Liver (tissue), 9 donors: ENCODE data around the gene ARID3C. TPM values are rescaled to one million over a fixed set of nuclear protein-coding genes. Genes with fewer than 3 reads are reported as not detected.
A peak's percentile ranks its signal among the peaks of the same experiment; 100 is the strongest.

ENCODE experiments used
- DNase-seq: peaks from one replicate; pipeline ENCODE4 v3.0.0-alpha.2; 2017; ENCODE audit warnings: low spot score
- H3K27ac ChIP-seq, 2 donors: one replicate each; pipeline ENCODE4 v1.7.0; 2013; ENCODE audit warnings: inconsistent platforms in 2 of 2, low read length in 2 of 2, control low read depth in 1 of 2, low read depth in 1 of 2, mild to moderate bottlenecking in 1 of 2
- H3K27me3 ChIP-seq, 4 donors: one replicate each; pipeline versions ENCODE4 v1.6.1 to v1.7.0; 2013; ENCODE audit warnings: low read length in 3 of 4, inconsistent platforms in 1 of 4, mild to moderate bottlenecking in 1 of 4, moderate library complexity in 1 of 4; ENCODE audit not compliant: control insufficient read depth in 4 of 4, insufficient read depth in 4 of 4
- H3K36me3 ChIP-seq, 4 donors: one replicate each; pipeline versions ENCODE4 v1.6.1 to v1.7.0; 2013; ENCODE audit warnings: low read length in 3 of 4, mild to moderate bottlenecking in 3 of 4, low read depth in 1 of 4, moderate library complexity in 1 of 4; ENCODE audit not compliant: control insufficient read depth in 4 of 4, insufficient read depth in 3 of 4
- H3K4me1 ChIP-seq, 4 donors: one replicate each; pipeline versions ENCODE4 v1.6.1 to v1.7.0; 2013; ENCODE audit warnings: low read length in 3 of 4, mild to moderate bottlenecking in 3 of 4, moderate library complexity in 1 of 4; ENCODE audit not compliant: control insufficient read depth in 4 of 4, insufficient read depth in 4 of 4
- H3K4me3 ChIP-seq, 3 donors: one replicate each; pipeline versions ENCODE4 v1.6.1 to v1.7.0; 2013; ENCODE audit warnings: low read length in 3 of 3, control low read depth in 1 of 3, low read depth in 1 of 3, mild to moderate bottlenecking in 1 of 3
- H3K9ac ChIP-seq, 2 donors: one replicate each; pipeline ENCODE4 v1.7.0; 2013; ENCODE audit warnings: low read length in 2 of 2, mild to moderate bottlenecking in 2 of 2, moderate library complexity in 2 of 2, control low read depth in 1 of 2, low read depth in 1 of 2
- H3K9me3 ChIP-seq, 4 donors: one replicate each; pipeline versions ENCODE4 v1.6.1 to v1.7.0; 2013; ENCODE audit warnings: low read length in 3 of 4; ENCODE audit not compliant: control insufficient read depth in 4 of 4
- EGR1 ChIP-seq, 2 donors: IDR thresholded peaks; 2 replicates each; pipeline ENCODE4 v1.6.1; 2016 to 2018; ENCODE audit warnings: antibody characterized with exemption in 2 of 2, low read depth in 2 of 2
- FOXA1 ChIP-seq: IDR thresholded peaks from 2 replicates; pipeline ENCODE4 v1.6.1; 2016; ENCODE audit warnings: antibody characterized with exemption
- FOXA2 ChIP-seq: IDR thresholded peaks from 2 replicates; pipeline ENCODE4 v1.6.1; 2016; ENCODE audit warnings: antibody characterized with exemption
- GABPA ChIP-seq, 2 donors: IDR thresholded peaks in 1 of 2; conservative IDR thresholded peaks in 1 of 2; 2 replicates each; pipeline ENCODE4 v1.6.1; 2016; ENCODE audit warnings: antibody characterized with exemption in 2 of 2, mild to moderate bottlenecking in 1 of 2, moderate library complexity in 1 of 2
- HNF4A ChIP-seq, 2 donors: conservative IDR thresholded peaks; 2 replicates each; pipeline ENCODE4 v1.6.1; 2016; ENCODE audit warnings: antibody characterized with exemption in 2 of 2, mild to moderate bottlenecking in 2 of 2
- HNF4G ChIP-seq: IDR thresholded peaks from 2 replicates; pipeline ENCODE4 v1.6.1; 2016; ENCODE audit warnings: antibody characterized with exemption
- JUND ChIP-seq, 2 donors: IDR thresholded peaks; 2 replicates each; pipeline ENCODE4 v1.6.1; 2016; ENCODE audit warnings: antibody characterized with exemption in 2 of 2
- NR2F2 ChIP-seq: IDR thresholded peaks from 2 replicates; pipeline ENCODE4 v1.6.1; 2016; ENCODE audit warnings: antibody characterized with exemption
- RAD21 ChIP-seq, 2 donors: IDR thresholded peaks; 2 replicates each; pipeline ENCODE4 v1.6.1; 2016; ENCODE audit warnings: antibody characterized with exemption in 2 of 2, mild to moderate bottlenecking in 2 of 2
- RXRA ChIP-seq, 2 donors: IDR thresholded peaks; 2 replicates each; pipeline ENCODE4 v1.6.1; 2017 to 2018; ENCODE audit warnings: antibody characterized with exemption in 2 of 2, mild to moderate bottlenecking in 1 of 2
- SP1 ChIP-seq: IDR thresholded peaks from 2 replicates; pipeline ENCODE4 v1.6.1; 2018; ENCODE audit warnings: antibody characterized with exemption, mild to moderate bottlenecking
- TAF1 ChIP-seq: conservative IDR thresholded peaks from 2 replicates; pipeline ENCODE4 v1.6.1; 2016; ENCODE audit warnings: antibody characterized with exemption, mild to moderate bottlenecking
- YY1 ChIP-seq: IDR thresholded peaks from 2 replicates; pipeline ENCODE4 v1.6.1; 2016; ENCODE audit warnings: antibody characterized with exemption, mild to moderate bottlenecking
- WGBS: extraction: QIAGEN DNeasy Blood & Tissue Kit; methylation state at CpG from one replicate; pipeline ENCODE4 v1.1.7; 2013; 5-methylcytosine and 5-hydroxymethylcytosine counted together
- polyA plus RNA-seq, 2 donors: library from polyadenylated mRNA; stranded (reverse) in 1 of 2; unstranded in 1 of 2; fragments of 200-250 nt in 1 of 2; fragments of >200 nt in 1 of 2; fragmentation: Nextera tagmentation in 1 of 2; extraction: Ambion mirVana in 1 of 2; gene quantifications; one replicate each; pipeline versions ENCODE4 v1.2.1 to v1.2.3, GENCODE V29; 2013 to 2015
- total RNA-seq, 2 donors: library from RNA; depleted of rRNA; stranded (reverse); fragments of >200 nt; gene quantifications; one replicate each; pipeline ENCODE4 v1.2.3, GENCODE V29; 2014
- TF ChIP-seq, protein P1 (sequence below): IDR thresholded peaks from 2 replicates; pipeline ENCODE4 v1.6.1; 2016; ENCODE audit warnings: antibody characterized with exemption
- TF ChIP-seq, protein P2 (sequence below): IDR thresholded peaks from 2 replicates; pipeline ENCODE4 v1.6.1; 2016; ENCODE audit warnings: antibody characterized with exemption
- TF ChIP-seq, protein P3 (sequence below): fragments of 150-350 bp; IDR thresholded peaks from 2 replicates; pipeline ENCODE4 v1.5.1; 2017; ENCODE audit warnings: improper control_type of control experiment, low read depth, low read length; ENCODE audit not compliant: missing input control
- TF ChIP-seq, protein P4 (sequence below): IDR thresholded peaks from 2 replicates; pipeline ENCODE4 v1.6.1; 2016; ENCODE audit warnings: antibody characterized with exemption
- TF ChIP-seq, protein P5 (sequence below): IDR thresholded peaks from 2 replicates; pipeline ENCODE4 v1.6.1; 2016; ENCODE audit warnings: antibody characterized with exemption, mild to moderate bottlenecking
- donor health status: healthy.
- donor health status: healthy.
- donor health status: healthy.
- donor health status: healthy.
- donor health status: healthy.

The ARID3C gene
- total and polyA plus RNA-seq, 4 donors = 0.58 to 2.6 (median 1.7) TPM

DNA sequence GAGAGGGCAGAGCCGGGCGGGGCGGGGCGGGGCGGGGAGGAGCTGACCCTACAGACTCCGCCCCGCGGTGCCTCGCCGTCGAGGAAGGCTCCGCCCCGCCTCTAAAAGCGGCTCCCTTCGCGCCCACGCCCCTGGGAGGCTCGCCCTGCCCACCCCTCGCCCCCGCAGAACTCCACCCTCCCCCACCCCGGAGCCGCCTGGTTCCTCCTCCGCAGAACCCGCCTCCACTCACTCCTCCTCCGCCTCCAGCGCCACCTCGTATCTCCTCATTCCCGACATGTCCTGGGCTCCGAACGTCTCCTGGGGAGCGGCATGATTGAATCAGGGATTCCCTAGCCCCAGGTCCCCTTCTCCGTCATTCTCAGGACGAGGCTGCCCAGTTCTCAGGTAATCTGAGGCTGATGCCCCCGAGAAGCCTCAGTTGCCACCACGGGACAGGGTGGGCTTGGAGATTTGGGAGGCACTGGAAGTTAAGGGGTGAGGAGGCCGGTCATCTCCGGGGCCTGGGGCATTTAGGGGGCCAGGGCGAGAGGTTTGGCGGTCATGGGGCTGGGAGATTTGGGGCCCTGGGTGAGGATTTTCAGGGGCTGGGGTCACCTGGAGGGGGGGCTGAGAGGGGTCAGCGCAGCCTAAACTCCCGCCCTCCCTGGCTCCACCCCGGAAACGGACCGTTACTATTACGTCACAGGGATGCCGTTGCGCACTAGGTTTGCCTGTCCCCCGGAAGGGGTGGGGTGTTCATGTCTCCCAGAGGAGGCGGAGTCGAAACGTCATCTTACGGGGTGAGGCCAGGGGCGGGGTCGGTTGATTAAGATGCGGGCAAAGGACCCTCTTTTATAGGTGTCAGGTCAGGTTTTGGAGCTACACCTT, 36.8 kb upstream of the ARID3C start:
- no peaks in the 10 kb centered on the region for H3K9me3 ChIP-seq
- H3K9ac ChIP-seq = peak overlapping the region; percentile 81 to 92
- H3K36me3 ChIP-seq = peaks cover 0 to 5% (median 1%) of the 10 kb centered on the region in 4 donors
- no peak for TF ChIP-seq FOXA1
- peak; percentile 66 for TF ChIP-seq YY1
- no peak for TF ChIP-seq SP1
- no peak for TF ChIP-seq RXRA (IDR thresholded peaks at IDR 0.05)
- TF ChIP-seq, protein P1, sequence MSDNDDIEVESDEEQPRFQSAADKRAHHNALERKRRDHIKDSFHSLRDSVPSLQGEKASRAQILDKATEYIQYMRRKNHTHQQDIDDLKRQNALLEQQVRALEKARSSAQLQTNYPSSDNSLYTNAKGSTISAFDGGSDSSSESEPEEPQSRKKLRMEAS = peak; percentile 40
- peak; percentile 95 to 96 for TF ChIP-seq GABPA (IDR thresholded peaks at IDR 0.05 in 1 of 2, conservative IDR thresholded peaks at IDR 0.05 in 1 of 2)
- TF ChIP-seq TAF1 = peak; percentile 98
- TF ChIP-seq, protein P2, sequence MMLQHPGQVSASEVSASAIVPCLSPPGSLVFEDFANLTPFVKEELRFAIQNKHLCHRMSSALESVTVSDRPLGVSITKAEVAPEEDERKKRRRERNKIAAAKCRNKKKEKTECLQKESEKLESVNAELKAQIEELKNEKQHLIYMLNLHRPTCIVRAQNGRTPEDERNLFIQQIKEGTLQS = peak; percentile 35
- TF ChIP-seq HNF4A (conservative IDR thresholded peaks at IDR 0.05) = peak; percentile 2 to 15
- TF ChIP-seq NR2F2 = peak; percentile 42
- TF ChIP-seq, protein P3, sequence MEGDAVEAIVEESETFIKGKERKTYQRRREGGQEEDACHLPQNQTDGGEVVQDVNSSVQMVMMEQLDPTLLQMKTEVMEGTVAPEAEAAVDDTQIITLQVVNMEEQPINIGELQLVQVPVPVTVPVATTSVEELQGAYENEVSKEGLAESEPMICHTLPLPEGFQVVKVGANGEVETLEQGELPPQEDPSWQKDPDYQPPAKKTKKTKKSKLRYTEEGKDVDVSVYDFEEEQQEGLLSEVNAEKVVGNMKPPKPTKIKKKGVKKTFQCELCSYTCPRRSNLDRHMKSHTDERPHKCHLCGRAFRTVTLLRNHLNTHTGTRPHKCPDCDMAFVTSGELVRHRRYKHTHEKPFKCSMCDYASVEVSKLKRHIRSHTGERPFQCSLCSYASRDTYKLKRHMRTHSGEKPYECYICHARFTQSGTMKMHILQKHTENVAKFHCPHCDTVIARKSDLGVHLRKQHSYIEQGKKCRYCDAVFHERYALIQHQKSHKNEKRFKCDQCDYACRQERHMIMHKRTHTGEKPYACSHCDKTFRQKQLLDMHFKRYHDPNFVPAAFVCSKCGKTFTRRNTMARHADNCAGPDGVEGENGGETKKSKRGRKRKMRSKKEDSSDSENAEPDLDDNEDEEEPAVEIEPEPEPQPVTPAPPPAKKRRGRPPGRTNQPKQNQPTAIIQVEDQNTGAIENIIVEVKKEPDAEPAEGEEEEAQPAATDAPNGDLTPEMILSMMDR = no peak
- peak; percentile 94 to 98 for TF ChIP-seq EGR1 (IDR thresholded peaks at IDR 0.05; ENCODE audit: low read depth in 2 of 2)
- TF ChIP-seq, protein P4, sequence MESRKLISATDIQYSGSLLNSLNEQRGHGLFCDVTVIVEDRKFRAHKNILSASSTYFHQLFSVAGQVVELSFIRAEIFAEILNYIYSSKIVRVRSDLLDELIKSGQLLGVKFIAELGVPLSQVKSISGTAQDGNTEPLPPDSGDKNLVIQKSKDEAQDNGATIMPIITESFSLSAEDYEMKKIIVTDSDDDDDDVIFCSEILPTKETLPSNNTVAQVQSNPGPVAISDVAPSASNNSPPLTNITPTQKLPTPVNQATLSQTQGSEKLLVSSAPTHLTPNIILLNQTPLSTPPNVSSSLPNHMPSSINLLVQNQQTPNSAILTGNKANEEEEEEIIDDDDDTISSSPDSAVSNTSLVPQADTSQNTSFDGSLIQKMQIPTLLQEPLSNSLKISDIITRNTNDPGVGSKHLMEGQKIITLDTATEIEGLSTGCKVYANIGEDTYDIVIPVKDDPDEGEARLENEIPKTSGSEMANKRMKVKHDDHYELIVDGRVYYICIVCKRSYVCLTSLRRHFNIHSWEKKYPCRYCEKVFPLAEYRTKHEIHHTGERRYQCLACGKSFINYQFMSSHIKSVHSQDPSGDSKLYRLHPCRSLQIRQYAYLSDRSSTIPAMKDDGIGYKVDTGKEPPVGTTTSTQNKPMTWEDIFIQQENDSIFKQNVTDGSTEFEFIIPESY = no peak
- TF ChIP-seq, protein P5, sequence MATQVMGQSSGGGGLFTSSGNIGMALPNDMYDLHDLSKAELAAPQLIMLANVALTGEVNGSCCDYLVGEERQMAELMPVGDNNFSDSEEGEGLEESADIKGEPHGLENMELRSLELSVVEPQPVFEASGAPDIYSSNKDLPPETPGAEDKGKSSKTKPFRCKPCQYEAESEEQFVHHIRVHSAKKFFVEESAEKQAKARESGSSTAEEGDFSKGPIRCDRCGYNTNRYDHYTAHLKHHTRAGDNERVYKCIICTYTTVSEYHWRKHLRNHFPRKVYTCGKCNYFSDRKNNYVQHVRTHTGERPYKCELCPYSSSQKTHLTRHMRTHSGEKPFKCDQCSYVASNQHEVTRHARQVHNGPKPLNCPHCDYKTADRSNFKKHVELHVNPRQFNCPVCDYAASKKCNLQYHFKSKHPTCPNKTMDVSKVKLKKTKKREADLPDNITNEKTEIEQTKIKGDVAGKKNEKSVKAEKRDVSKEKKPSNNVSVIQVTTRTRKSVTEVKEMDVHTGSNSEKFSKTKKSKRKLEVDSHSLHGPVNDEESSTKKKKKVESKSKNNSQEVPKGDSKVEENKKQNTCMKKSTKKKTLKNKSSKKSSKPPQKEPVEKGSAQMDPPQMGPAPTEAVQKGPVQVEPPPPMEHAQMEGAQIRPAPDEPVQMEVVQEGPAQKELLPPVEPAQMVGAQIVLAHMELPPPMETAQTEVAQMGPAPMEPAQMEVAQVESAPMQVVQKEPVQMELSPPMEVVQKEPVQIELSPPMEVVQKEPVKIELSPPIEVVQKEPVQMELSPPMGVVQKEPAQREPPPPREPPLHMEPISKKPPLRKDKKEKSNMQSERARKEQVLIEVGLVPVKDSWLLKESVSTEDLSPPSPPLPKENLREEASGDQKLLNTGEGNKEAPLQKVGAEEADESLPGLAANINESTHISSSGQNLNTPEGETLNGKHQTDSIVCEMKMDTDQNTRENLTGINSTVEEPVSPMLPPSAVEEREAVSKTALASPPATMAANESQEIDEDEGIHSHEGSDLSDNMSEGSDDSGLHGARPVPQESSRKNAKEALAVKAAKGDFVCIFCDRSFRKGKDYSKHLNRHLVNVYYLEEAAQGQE = peak; percentile 93
- no peak for TF ChIP-seq HNF4G
- no peak for TF ChIP-seq FOXA2
- TF ChIP-seq RAD21 (IDR thresholded peaks at IDR 0.05) = no peak
- TF ChIP-seq JUND (IDR thresholded peaks at IDR 0.05) = peak in 1 of 2 donors; percentile 46
- H3K27ac ChIP-seq = peak overlapping the region; percentile 98 to 99
- peak; percentile 91 for DNase-seq
- peak overlapping the region; percentile 72 to 91 (median 75) for H3K4me3 ChIP-seq
- H3K4me1 ChIP-seq = peaks cover 4 to 29% (median 13%) of the 10 kb centered on the region in 4 donors
- WGBS = under 1% methylated on average over 55 of the region's 55 CpGs
- no peaks in the 10 kb centered on the region for H3K27me3 ChIP-seq
